GM19463 (cell line): ENCODE measurements around the gene DRAM1.
A peak's percentile ranks its signal among the peaks of the same experiment; 100 is the strongest.

Experiments used
- ATAC-seq: cut with Tn5 transposase; IDR thresholded peaks from one replicate; pipeline ENCODE4 v1.9.1; 2021; ENCODE audit warnings: mild to moderate bottlenecking, moderate library complexity; ENCODE audit not compliant: unreplicated experiment

Gene DRAM1

GRCh38 chr12:101876861-101877805 is at the start of gene DRAM1:
Gene DRAM1, plus strand, starts transcription at chr12:101877580. Its CDS starts 210 bp downstream, at chr12:101877790.
- peak; percentile 79 for ATAC-seq

- ATAC-seq: no peak
Measured at GRCh38 chr12:101828463-101829196, 48.8 kb upstream of the DRAM1 start.

- ATAC-seq: no peak
Measured at GRCh38 chr12:101829639-101830366, 47.6 kb upstream of the DRAM1 start.

- ATAC-seq: peak; percentile 86
Measured at GRCh38 chr12:101830367-101831325, 46.7 kb upstream of the DRAM1 start, which contains the start of gene GNPTAB. Gene GNPTAB, minus strand, starts transcription at chr12:101830959. Its CDS starts 284 bp downstream, at chr12:101830675.

- no peak for ATAC-seq
Measured at GRCh38 chr12:101832030-101832429, 45.4 kb upstream of the DRAM1 start.

GRCh38 chr12:101838628-101839323 is 38.6 kb upstream of the DRAM1 start:
- ATAC-seq: peak; percentile 75

GRCh38 chr12:101839324-101840283 is 37.8 kb upstream of the DRAM1 start:
- ATAC-seq: no peak

GRCh38 chr12:101841069-101841468 is 36.3 kb upstream of the DRAM1 start:
- ATAC-seq: no peak

- no peak for ATAC-seq
Measured at GRCh38 chr12:101845137-101845711, 32.2 kb upstream of the DRAM1 start.

- ATAC-seq: no peak
Measured at GRCh38 chr12:101847325-101847724, 30.1 kb upstream of the DRAM1 start.

- ATAC-seq: peak; percentile 48
Measured at GRCh38 chr12:101850199-101850598, 27.2 kb upstream of the DRAM1 start.

GRCh38 chr12:101852998-101853397 is 24.4 kb upstream of the DRAM1 start:
- no peak for ATAC-seq

- ATAC-seq: peak; percentile 48
Measured at GRCh38 chr12:101854747-101855146, 22.6 kb upstream of the DRAM1 start.

GRCh38 chr12:101855364-101855884 is 22.0 kb upstream of the DRAM1 start:
- no peak for ATAC-seq

- ATAC-seq: no peak
Measured at GRCh38 chr12:101855976-101856375, 21.4 kb upstream of the DRAM1 start.

GRCh38 chr12:101856614-101857013 is 20.8 kb upstream of the DRAM1 start:
- peak; percentile 28 for ATAC-seq

GRCh38 chr12:101857043-101857558 is 20.3 kb upstream of the DRAM1 start:
- ATAC-seq: peak; percentile 44
